ENCODE results near the gene TDRD12. TPM values are rescaled to one million over a fixed set of nuclear protein-coding genes. Genes with fewer than 3 reads are reported as not detected.

Gene TDRD12
- total RNA-seq, 1 donor from 2014 or later, result 1.2 TPM

Small RNAs within 50 kb of the gene (small RNA-seq; reads per million reads assigned to genes)
- gene RN7SKP22 (ENCODE audit: low replicate concordance), result not detected

Other genes starting within 250 kb of the TDRD12 start
- gene PDCD5, start 138.6 kb upstream of the TDRD12 start, total RNA-seq, result 35.2 TPM
- 20.4 TPM for gene ANKRD27, start 44.6 kb upstream of the TDRD12 start, total RNA-seq
- 0.49 TPM for gene RGS9BP, start 43.9 kb upstream of the TDRD12 start, total RNA-seq
- 4.4 TPM for gene NUDT19, start 27.9 kb upstream of the TDRD12 start, total RNA-seq
- 0.74 TPM for gene SLC7A9, start 150.0 kb downstream of the TDRD12 start, total RNA-seq